NCI-H345 (cell line): ENCODE measurements around the gene WDR37.
"Not testable (repeated sequence)": the region's sequence is repeated elsewhere in the genome, so short reads cannot be mapped to it uniquely, and the experiment has no call there.

Source experiments
- DNase-seq: peaks from one replicate; lab custom pipeline; 2025; lab: John Stamatoyannopoulos, UW

The WDR37 gene

GRCh38 chr10:1107679-1108078, 51.5 kb downstream of the WDR37 start:
- DNase-seq = peak; percentile 36

- peak; percentile 13 for DNase-seq
Measured at GRCh38 chr10:1109795-1110673, 53.8 kb downstream of the WDR37 start.

- DNase-seq = no peak
Measured at GRCh38 chr10:1110674-1111119, 54.5 kb downstream of the WDR37 start.

DNA sequence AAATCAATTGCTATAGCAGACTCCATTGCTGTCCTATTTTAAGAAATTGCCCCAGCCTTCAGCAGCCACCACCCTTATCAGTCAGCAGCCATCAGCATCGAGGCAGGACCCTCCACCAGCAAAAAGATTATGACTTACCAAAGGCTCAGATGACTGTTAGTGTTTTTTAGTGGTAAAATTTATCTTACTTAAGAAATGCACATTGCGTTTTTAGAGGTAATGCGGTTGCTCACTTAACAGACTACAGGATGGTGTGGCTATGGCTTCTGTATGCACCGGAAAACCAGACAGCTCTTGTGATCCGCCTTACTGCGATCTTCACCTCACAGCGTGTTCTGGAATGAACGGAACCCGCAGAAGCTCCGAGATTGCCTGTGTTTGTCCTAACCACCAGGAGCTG, 58.1 kb downstream of the WDR37 start:
- DNase-seq = no peak

DNA sequence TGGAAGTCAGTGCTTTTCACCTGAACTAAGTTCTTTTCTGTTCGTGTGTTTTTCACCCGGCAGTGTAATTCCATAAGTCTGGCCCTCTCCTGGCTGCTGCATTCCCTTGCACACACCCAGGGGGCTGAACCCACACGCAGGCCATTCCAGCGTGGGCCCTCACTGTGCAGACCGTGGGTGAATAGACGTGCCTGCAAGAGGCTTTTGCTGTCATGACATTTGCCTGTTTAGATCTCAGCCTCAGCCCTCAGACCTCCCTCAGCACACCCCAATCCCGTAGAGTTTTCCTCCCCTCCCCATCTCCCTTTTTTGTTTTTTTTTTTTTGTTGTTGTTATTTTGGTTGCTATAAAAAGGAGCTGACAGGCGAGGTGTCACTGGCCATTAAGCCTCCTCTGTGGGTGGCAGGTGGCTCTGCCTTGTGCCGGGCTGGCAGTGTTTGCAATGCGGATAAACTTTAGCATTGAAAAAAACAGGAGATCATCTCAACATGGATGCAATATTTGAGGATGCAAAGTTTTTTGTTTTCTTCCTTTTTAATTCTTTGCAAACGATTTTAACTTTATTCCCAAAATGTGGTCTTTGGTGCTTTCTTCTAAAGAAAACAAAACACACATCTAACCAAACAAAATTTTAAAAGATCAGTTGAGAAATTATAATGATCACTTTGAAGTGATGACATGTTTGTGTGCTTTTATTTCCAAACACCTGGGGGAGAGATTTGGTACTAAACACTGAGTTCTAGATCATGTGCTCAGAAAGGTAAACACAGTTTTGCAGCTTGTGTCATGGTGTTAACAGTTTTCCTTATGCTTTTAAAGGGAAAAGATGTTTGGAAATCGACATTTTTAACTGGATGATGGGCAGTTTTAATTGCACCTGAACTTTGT, 58.8 kb downstream of the WDR37 start:
- no peak for DNase-seq

- no peak for DNase-seq
Measured at GRCh38 chr10:1115607-1115955, 59.4 kb downstream of the WDR37 start.

GRCh38 chr10:1116051-1116450, 59.9 kb downstream of the WDR37 start:
- no peak for DNase-seq

DNA sequence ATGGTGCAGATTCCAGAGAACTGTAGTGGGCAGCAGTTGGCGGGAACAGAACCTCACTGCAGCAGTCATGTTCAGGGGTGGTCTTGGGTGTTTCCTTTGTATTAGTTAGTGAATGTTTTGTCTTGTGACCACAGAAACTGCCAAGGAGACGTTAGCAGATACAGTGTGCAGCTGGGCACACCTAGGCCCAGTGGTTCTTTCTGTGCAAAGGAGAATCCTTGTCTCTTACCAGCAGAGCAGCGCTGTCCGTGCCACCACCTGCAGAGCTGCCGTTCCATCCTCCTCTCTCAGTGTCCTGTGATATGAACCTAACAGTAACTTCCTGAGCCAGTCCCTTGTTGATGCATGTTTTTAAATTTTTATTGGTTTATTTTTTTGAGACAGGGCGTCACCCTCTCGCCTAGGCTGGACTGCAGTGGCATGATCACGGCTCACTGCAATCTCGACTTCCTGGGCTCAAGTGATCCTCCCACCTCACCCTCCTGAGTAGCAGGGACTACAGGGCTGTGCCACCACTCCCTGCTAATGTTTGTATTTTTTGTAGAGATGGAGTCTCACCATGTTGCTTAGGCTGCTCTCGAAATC, 60.6 kb downstream of the WDR37 start:
- DNase-seq = no peak

- no peak for DNase-seq
Measured at GRCh38 chr10:1117651-1118050, 61.5 kb downstream of the WDR37 start.

GRCh38 chr10:1118318-1118717, 62.1 kb downstream of the WDR37 start:
- not testable (repeated sequence) for DNase-seq

DNA sequence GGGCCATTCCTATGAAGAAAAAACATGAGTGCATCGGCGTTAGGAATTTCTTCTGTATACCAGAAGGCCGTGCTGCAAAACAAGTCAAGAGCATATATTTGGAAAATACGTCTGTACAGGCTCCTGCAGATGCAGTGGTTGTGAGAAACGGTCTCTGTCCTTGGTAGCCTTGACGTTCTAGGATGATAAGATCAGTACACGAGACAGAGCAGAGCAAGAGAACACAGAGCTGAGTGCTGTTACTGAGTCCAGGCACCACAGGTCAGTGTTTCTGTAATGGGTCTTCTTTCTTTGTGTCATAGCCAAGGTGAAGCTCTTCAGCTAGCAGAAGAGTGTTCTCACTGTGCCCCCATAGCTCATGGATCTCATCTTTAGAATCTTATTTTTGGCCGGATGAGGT, 62.8 kb downstream of the WDR37 start:
- no peak for DNase-seq

DNA sequence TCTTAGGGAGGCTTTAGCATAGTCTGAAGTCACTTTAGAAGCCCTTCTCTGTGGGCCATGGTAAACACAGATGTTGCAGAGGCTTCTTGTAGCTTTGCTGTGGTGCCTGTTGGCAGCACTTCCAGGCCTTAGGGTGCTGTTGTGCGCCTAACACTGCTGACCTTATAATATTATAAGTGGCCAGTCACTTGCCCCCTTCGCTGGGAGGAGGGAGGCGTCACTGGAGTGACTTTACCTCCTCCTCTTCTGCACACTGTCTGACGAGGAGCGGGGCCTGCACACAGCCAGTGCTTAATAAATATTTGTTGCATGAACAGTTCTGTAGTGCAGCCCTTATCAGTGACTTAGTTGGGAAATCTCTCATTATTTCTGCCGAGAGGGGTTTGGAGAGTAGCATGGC, 63.3 kb downstream of the WDR37 start:
- DNase-seq = no peak

GRCh38 chr10:1120306-1120705, 64.1 kb downstream of the WDR37 start:
- DNase-seq = no peak

DNA sequence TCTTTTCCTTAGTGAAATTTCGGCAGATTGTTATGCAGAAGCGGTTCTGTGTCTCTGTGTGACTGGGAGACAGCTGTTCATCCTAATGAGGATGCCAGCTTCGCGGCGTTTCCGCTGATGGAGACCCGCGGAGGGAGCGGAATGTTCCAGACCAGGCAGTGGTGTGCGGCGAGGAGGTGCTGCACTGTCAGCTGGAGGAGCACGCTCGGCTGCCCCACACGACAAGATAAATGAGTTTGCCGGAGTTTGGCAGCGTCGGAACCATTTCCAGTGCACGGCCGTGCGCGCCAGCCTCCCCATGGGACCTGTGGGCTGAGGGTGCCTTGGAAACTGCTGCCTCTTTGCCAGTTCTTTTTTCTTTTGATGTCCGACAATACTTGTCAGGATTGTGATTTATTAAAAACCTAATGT, 64.6 kb downstream of the WDR37 start:
- DNase-seq = no peak

DNA sequence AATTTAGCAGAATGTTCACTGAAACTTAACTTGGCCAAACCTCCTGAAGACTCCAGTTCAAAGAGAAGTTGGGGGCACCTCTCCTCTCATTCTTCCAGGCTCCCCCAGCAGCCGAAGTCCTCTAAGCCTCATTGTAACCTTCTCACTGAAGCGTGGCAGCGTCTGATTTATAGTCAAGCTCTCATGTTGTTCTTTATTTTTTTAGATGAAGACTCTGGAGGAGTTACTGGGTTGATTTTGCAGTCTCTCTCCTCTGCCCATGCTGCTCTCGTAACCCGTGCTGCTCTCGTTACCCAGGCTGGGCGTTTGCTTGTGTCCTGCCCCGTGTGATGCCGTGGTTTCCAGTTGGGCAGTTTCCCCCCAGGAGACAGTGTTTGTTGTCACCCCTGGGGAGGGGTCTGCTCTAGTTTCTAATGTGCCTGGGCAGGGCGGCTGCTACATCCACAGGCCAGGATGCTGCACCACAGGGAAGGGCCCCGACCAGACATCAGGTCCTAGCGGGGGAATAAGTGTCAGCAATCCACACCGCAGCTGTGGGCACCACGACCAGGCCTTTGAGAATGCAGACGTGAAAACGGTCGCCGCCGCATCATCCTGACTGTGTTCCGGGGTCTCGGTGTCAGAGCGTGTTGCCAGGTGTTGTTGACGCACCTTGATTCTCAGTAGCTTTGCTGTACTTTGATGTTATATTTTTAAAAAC, 65.2 kb downstream of the WDR37 start:
- no peak for DNase-seq

- no peak for DNase-seq
Measured at GRCh38 chr10:1122349-1122748, 66.2 kb downstream of the WDR37 start.

- no peak for DNase-seq
Measured at GRCh38 chr10:1123198-1123597, 67.0 kb downstream of the WDR37 start.

DNA sequence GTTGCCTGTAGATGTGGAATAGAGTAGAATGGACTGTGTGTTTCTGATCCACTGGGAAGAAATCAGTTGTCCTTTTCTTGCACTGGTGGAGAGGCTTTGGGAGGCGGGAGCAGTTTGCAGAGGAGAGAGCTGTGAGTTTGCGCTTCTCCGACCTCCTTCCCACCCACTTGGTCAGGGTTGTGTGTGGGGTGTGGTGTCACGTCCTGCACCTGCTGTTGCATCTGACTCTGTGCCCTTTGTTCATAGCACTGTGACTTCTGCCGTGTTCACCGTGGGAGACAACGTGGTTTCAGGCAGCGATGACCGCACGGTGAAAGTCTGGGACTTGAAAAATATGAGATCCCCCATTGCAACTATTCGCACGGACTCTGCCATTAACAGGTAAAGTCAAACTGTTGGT, 67.8 kb downstream of the WDR37 start:
- DNase-seq = no peak

- DNase-seq = no peak
Measured at GRCh38 chr10:1124796-1125195, 68.6 kb downstream of the WDR37 start.

- DNase-seq = no peak
Measured at GRCh38 chr10:1126461-1126860, 70.3 kb downstream of the WDR37 start.

GRCh38 chr10:1127629-1128028, 71.4 kb downstream of the WDR37 start:
- no peak for DNase-seq

DNA sequence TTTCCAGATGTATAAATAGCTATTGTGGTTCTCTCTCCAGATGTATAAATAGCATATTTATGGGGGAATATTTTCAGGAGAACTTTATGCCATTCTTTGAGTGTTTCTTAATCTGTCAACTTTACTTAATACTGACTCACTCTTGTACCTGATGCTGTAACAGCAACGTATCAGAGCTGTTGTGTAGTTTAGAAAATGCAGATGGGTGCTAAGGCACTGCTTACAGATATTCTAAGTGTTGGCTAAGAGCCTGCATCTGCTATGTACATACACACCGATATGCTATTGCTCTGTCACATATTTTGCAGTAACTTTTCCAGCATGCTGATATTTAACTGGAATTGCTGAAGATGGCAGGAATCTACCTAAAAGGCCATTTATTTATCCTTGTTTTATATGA, 71.9 kb downstream of the WDR37 start:
- DNase-seq = no peak
